K562 (cell line): ENCODE results near the gene CNGA3.

Experiments used
- DMBX1 ChIP-seq: fragments of 250-450 bp; sonication (Bioruptor Pico); IDR thresholded peaks from 2 replicates; pipeline ENCODE4 v1.8.0; 2022; ENCODE audit warnings: inconsistent platforms, mild to moderate bottlenecking, moderate library complexity, borderline replicate concordance
- HNRNPL ChIP-seq: fragments of 200-400 bp; formaldehyde crosslinking; IDR thresholded peaks from 2 replicates; pipeline ENCODE4 v1.6.1; 2017; ENCODE audit warnings: low read depth, mild to moderate bottlenecking, low read length
- JUN ChIP-seq, 2 experiments: sonication (generic) in 1 of 2; formaldehyde crosslinking in 1 of 2; IDR thresholded peaks; 2 replicates each; pipeline versions ENCODE4 v1.6.1 to v1.8.0; 2012 to 2022; ENCODE audit warnings: borderline replicate concordance in 2 of 2, mild to moderate bottlenecking in 2 of 2, improper control_type of control experiment in 1 of 2, low read depth in 1 of 2, low read length in 1 of 2, missing genetic modification reagents in 1 of 2
- MAZ ChIP-seq, 2 experiments: fragments of 450-650 bp in 1 of 2; sonication (generic) in 1 of 2; formaldehyde crosslinking; IDR thresholded peaks in 1 of 2; conservative IDR thresholded peaks in 1 of 2; 2 replicates each; pipeline versions ENCODE4 v1.4.0 to v1.5.0; 2020; ENCODE audit warnings: mild to moderate bottlenecking in 1 of 2, missing genetic modification reagents in 1 of 2
- NFYB ChIP-seq: IDR thresholded peaks from 2 replicates; pipeline ENCODE4 v1.6.1; 2011; ENCODE audit warnings: mild to moderate bottlenecking, moderate library complexity; ENCODE audit not compliant: insufficient read length; ENCODE audit errors: extremely low read depth
- PHF8 ChIP-seq: fragments of 200-600 bp; sonication (generic); IDR thresholded peaks from 2 replicates; pipeline ENCODE4 v1.6.1; 2012; ENCODE audit warnings: mixed run types, mild to moderate bottlenecking, inconsistent platforms, low read length, moderate library complexity, borderline replicate concordance
- SREBF2 ChIP-seq: sonication (generic); formaldehyde crosslinking; IDR thresholded peaks from 2 replicates; pipeline ENCODE4 v1.4.0; 2020; ENCODE audit warnings: mild to moderate bottlenecking, missing genetic modification reagents
- ZNF407 ChIP-seq: fragments of 450-650 bp; IDR thresholded peaks from 2 replicates; pipeline ENCODE4 v1.6.1; 2016; ENCODE audit warnings: low read depth
- TF ChIP-seq, protein P1 (sequence below), 3 experiments: IDR thresholded peaks in 2 of 3; conservative IDR thresholded peaks in 1 of 3; 2 replicates each; pipeline ENCODE4 v1.5.1; 2011 to 2012; ENCODE audit warnings: low read length in 3 of 3, mild to moderate bottlenecking in 3 of 3, control low read depth in 2 of 3, improper control_type of control experiment in 1 of 3, inconsistent platforms in 1 of 3, low read depth in 1 of 3, mixed read lengths in 1 of 3, moderate library complexity in 1 of 3; ENCODE audit not compliant: insufficient read depth in 2 of 3

GRCh38 chr2:98445683-98446581 lies 99.7 kb downstream of the CNGA3 start:
- TF ChIP-seq NFYB (no peak), DMBX1 (CRISPR knock-in tag) (no peak), SREBF2 (CRISPR knock-in tag) (no peak), PHF8 (no peak), MAZ (CRISPR knock-in tag; conservative IDR thresholded peaks at IDR 0.05 in 1 of 2, IDR thresholded peaks at IDR 0.05 in 1 of 2) (no peak), HNRNPL (no peak), ZNF407 (no peak), JUN (IDR thresholded peaks at IDR 0.05; ENCODE audit: borderline replicate concordance, low read depth, low read length) (no peak), JUN (CRISPR knock-in tag; IDR thresholded peaks at IDR 0.05; ENCODE audit: borderline replicate concordance) (no peak)
- TF ChIP-seq, protein P1, sequence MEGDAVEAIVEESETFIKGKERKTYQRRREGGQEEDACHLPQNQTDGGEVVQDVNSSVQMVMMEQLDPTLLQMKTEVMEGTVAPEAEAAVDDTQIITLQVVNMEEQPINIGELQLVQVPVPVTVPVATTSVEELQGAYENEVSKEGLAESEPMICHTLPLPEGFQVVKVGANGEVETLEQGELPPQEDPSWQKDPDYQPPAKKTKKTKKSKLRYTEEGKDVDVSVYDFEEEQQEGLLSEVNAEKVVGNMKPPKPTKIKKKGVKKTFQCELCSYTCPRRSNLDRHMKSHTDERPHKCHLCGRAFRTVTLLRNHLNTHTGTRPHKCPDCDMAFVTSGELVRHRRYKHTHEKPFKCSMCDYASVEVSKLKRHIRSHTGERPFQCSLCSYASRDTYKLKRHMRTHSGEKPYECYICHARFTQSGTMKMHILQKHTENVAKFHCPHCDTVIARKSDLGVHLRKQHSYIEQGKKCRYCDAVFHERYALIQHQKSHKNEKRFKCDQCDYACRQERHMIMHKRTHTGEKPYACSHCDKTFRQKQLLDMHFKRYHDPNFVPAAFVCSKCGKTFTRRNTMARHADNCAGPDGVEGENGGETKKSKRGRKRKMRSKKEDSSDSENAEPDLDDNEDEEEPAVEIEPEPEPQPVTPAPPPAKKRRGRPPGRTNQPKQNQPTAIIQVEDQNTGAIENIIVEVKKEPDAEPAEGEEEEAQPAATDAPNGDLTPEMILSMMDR (IDR thresholded peaks at IDR 0.05 in 2 of 3, conservative IDR thresholded peaks at IDR 0.05 in 1 of 3; ENCODE audit: insufficient read depth in 2 of 3, low read depth in 1 of 3, low read length in 3 of 3): no peak
